Measurements from ENCODE around the gene ODAD4. TPM values are rescaled to one million over a fixed set of nuclear protein-coding genes. Genes with fewer than 3 reads are reported as not detected.

Gene ODAD4
- polyA plus RNA-seq, 1 of the 3 experiments (the other 2 are of a cell fraction) = 1.1 TPM

GRCh38 chr17:41893384-41893783 lies 37.0 kb upstream of the ODAD4 start:
- Histone ChIP-seq H3K4me2 (no peak overlapping the region), H3K36me3 (replicated peaks in 1 of 2; ENCODE audit: control insufficient read depth in 1 of 2, insufficient read depth in 2 of 2, low read length in 1 of 2) (peaks cover 60 to 62% of the 10 kb centered on the region in 2 experiments), H3K9me3 (no peaks in the 10 kb centered on the region), H3K27ac (ENCODE audit: low read depth in 2 of 2, low read length in 1 of 2) (no peak overlapping the region), H3K4me1 (ENCODE audit: control insufficient read depth in 1 of 2, insufficient read depth in 2 of 2, low read depth in 1 of 2, low read length in 1 of 2) (peaks cover 15 to 26% of the 10 kb centered on the region in 2 experiments; a peak in 3 of 4 replicates), H3K79me2 (ENCODE audit: insufficient read depth) (peaks cover 38% of the 10 kb centered on the region), H3K4me3 (ENCODE audit: low read depth in 2 of 2, low read length in 1 of 2) (no peak overlapping the region), H4K20me1 (ENCODE audit: insufficient read depth) (peaks cover 29% of the 10 kb centered on the region), H3F3A (replicated peaks; ENCODE audit: insufficient read depth) (peaks cover 35% of the 10 kb centered on the region), H3K9ac (no peak overlapping the region), H3K9me2 (no peaks in the 10 kb centered on the region), H2AFZ (ENCODE audit: low read depth) (no peak overlapping the region), H3K27me3 (ENCODE audit: insufficient read depth) (no peaks in the 10 kb centered on the region)
- no peak for DNase-seq
- ChIA-PET POLR2A (interaction anchor here (0.7 to 1.4 kb wide), 2 partner anchors 11 to 331 kb away, joined by 3 read pairs; no protein-coding TSS in a partner anchor), CTCF (interaction anchor here (1.4 to 2.7 kb wide), 3 partner anchors 14 to 66 kb away, joined by 5 to 9 read pairs (median 7); partner anchors contain the start of gene ACLY)
- WGBS (ENCODE audit: low lambda C conversion rate) = 100% methylated on average over 3 of the region's 3 CpGs
- TF ChIP-seq IRF3 (IDR thresholded peaks at IDR 0.05; ENCODE audit: low read depth, low read length) (no peak), NRF1 (IDR thresholded peaks at IDR 0.05; ENCODE audit: low read depth, low read length) (no peak), USF1 (IDR thresholded peaks at IDR 0.05; ENCODE audit: borderline replicate concordance, low read depth) (no peak), POLR2AphosphoS5 (IDR thresholded peaks at IDR 0.05; ENCODE audit: low read depth, low read length) (no peak), MAX (IDR thresholded peaks at IDR 0.05; ENCODE audit: low read depth) (no peak)

- Histone ChIP-seq H3K36me3 (replicated peaks in 1 of 2; ENCODE audit: control insufficient read depth in 1 of 2, insufficient read depth in 2 of 2, low read length in 1 of 2) (peaks cover 60 to 65% of the 10 kb centered on the region in 2 experiments), H3K79me2 (ENCODE audit: insufficient read depth) (peaks cover 44% of the 10 kb centered on the region), H3K9me3 (no peaks in the 10 kb centered on the region), H3K27me3 (ENCODE audit: insufficient read depth) (no peaks in the 10 kb centered on the region), H3F3A (replicated peaks; ENCODE audit: insufficient read depth) (peaks cover 38% of the 10 kb centered on the region), H3K4me3 (ENCODE audit: low read depth in 2 of 2, low read length in 1 of 2) (no peak overlapping the region), H3K9ac (no peak overlapping the region), H4K20me1 (ENCODE audit: insufficient read depth) (peaks cover 29% of the 10 kb centered on the region), H3K4me1 (ENCODE audit: control insufficient read depth in 1 of 2, insufficient read depth in 2 of 2, low read depth in 1 of 2, low read length in 1 of 2) (peaks cover 15 to 28% of the 10 kb centered on the region in 2 experiments; a peak in 3 of 4 replicates), H3K9me2 (no peaks in the 10 kb centered on the region), H3K4me2 (peak overlapping the region; percentile 37; the same call in 1 of the 2 replicates), H2AFZ (ENCODE audit: low read depth) (no peak overlapping the region), H3K27ac (ENCODE audit: low read depth in 2 of 2, low read length in 1 of 2) (peak overlapping the region; percentile 73 to 76)
- peak; percentile 73 for DNase-seq
- ChIA-PET CTCF (interaction anchor here (1.0 to 2.7 kb wide), 8 partner anchors 8 to 94 kb away, joined by 3 to 9 read pairs (median 5); partner anchors contain the start of genes ACLY and P3H4), POLR2A (interaction anchor here (0.6 to 2.0 kb wide), 7 partner anchors 13 to 693 kb away, joined by 5 to 16 read pairs (median 6); partner anchors contain the start of genes ACLY, CNP, GHDC and KLHL11)
- WGBS (ENCODE audit: low lambda C conversion rate) = 28% methylated on average over 4 of the region's 7 CpGs
- TF ChIP-seq POLR2AphosphoS5 (IDR thresholded peaks at IDR 0.05; ENCODE audit: low read depth, low read length) = peak; percentile 81; the same call in 1 of the 2 replicates
- peak; percentile 95 for TF ChIP-seq TCF12 (IDR thresholded peaks at IDR 0.05)
- TF ChIP-seq MEF2A (IDR thresholded peaks at IDR 0.05; ENCODE audit: borderline replicate concordance, low read depth) = no peak
- TF ChIP-seq EZH2phosphoT487 (IDR thresholded peaks at IDR 0.05; ENCODE audit: borderline replicate concordance, low read depth) = no peak
- TF ChIP-seq NFIC (IDR thresholded peaks at IDR 0.05; ENCODE audit: borderline replicate concordance) = peak; percentile 43; the same call in 1 of the 2 replicates
- no peak; the same call in 1 of the 2 replicates for TF ChIP-seq RXRA (IDR thresholded peaks at IDR 0.05; ENCODE audit: borderline replicate concordance, low read depth)
- TF ChIP-seq SIN3A (IDR thresholded peaks at IDR 0.05; ENCODE audit: borderline replicate concordance, low read depth, low read length) = no peak
- no peak for TF ChIP-seq ELF1 (IDR thresholded peaks at IDR 0.05)
- no peak for TF ChIP-seq GABPA (IDR thresholded peaks at IDR 0.05; ENCODE audit: low read depth)
- no peak for TF ChIP-seq RCOR1 (IDR thresholded peaks at IDR 0.05; ENCODE audit: low read length)
- TF ChIP-seq PBX3 (IDR thresholded peaks at IDR 0.05) = no peak; the same call in 1 of the 2 replicates
- TF ChIP-seq CHD2 (IDR thresholded peaks at IDR 0.05; ENCODE audit: low read length, partially characterized antibody) = no peak
- TF ChIP-seq ZBTB33 (IDR thresholded peaks at IDR 0.05; ENCODE audit: borderline replicate concordance, low read depth) = no peak
- no peak for TF ChIP-seq FOXJ3 (CRISPR knock-in tag; IDR thresholded peaks at IDR 0.05)
- TF ChIP-seq SMC3 (IDR thresholded peaks at IDR 0.05; ENCODE audit: low read depth, low read length) = no peak
- 0 out of 2 replicates have a peak, but pooled peaks have one; percentile 27 for TF ChIP-seq TEAD4 (IDR thresholded peaks at IDR 0.05; ENCODE audit: borderline replicate concordance, insufficient read depth)
- no peak for TF ChIP-seq MXI1 (IDR thresholded peaks at IDR 0.05; ENCODE audit: low read depth, low read length)
- TF ChIP-seq RFX5 (IDR thresholded peaks at IDR 0.05; ENCODE audit: low read length) = no peak
- no peak for TF ChIP-seq NRF1 (IDR thresholded peaks at IDR 0.05; ENCODE audit: low read depth, low read length)
- no peak for TF ChIP-seq FOXM1 (IDR thresholded peaks at IDR 0.05; ENCODE audit: low read depth)
Observed at GRCh38 chr17:41894791-41895331, 35.6 kb upstream of the ODAD4 start.
